Thymus (tissue), 11 donors: ENCODE data around the gene PLPPR1. TPM values are rescaled to one million over a fixed set of nuclear protein-coding genes. Genes with fewer than 3 reads are reported as not detected.

Experiments
- DNase-seq, 9 donors: peaks; one replicate each; pipeline ENCODE4 v3.0.0-alpha.2; 2013; ENCODE audit warnings: low spot score in 9 of 9, low read depth in 6 of 9, missing footprints in 1 of 9
- H3K27ac ChIP-seq, 2 donors: one replicate each; pipeline ENCODE4 v1.5.1; 2013; ENCODE audit warnings: control low read depth in 1 of 2, low read depth in 1 of 2, low read length in 1 of 2, mild to moderate bottlenecking in 1 of 2, moderate library complexity in 1 of 2
- H3K27me3 ChIP-seq, 2 donors: one replicate each; pipeline ENCODE4 v1.5.1; 2013; ENCODE audit warnings: low read length in 1 of 2; ENCODE audit not compliant: control insufficient read depth in 2 of 2, insufficient read depth in 1 of 2
- H3K36me3 ChIP-seq, 2 donors: one replicate each; pipeline ENCODE4 v1.5.1; 2013; ENCODE audit warnings: low read length in 1 of 2, mild to moderate bottlenecking in 1 of 2, moderate library complexity in 1 of 2; ENCODE audit not compliant: control insufficient read depth in 2 of 2, insufficient read depth in 2 of 2
- H3K4me1 ChIP-seq, 2 donors: one replicate each; pipeline ENCODE4 v1.5.1; 2013; ENCODE audit warnings: low read length in 2 of 2; ENCODE audit not compliant: control insufficient read depth in 2 of 2, insufficient read depth in 2 of 2
- H3K4me3 ChIP-seq, 2 donors: one replicate each; pipeline ENCODE4 v1.5.1; 2013; ENCODE audit warnings: low read length in 2 of 2, control low read depth in 1 of 2, mild to moderate bottlenecking in 1 of 2
- H3K9me3 ChIP-seq, 2 donors: one replicate each; pipeline ENCODE4 v1.5.1; 2013; ENCODE audit warnings: low read length in 1 of 2, mild to moderate bottlenecking in 1 of 2; ENCODE audit not compliant: control insufficient read depth in 2 of 2, insufficient read depth in 1 of 2
- WGBS: extraction: QIAGEN DNeasy Blood & Tissue Kit; methylation state at CpG from one replicate; pipeline ENCODE4 v1.1.7; 2013; 5-methylcytosine and 5-hydroxymethylcytosine counted together
- polyA plus RNA-seq: library from polyadenylated mRNA; stranded (reverse); fragments of 200-250 nt; gene quantifications from one replicate; pipeline ENCODE4 v1.2.3, GENCODE V29; 2013
- total RNA-seq: library from RNA; stranded (reverse); fragments of 120-200 nt; gene quantifications from one replicate; pipeline ENCODE4 v1.2.4, GENCODE V29; 2013
- donor health status: healthy.

Gene PLPPR1
- total and polyA plus RNA-seq, 2 donors, result 0.25 to 0.38 TPM

- no peaks in the 10 kb centered on the region for H3K4me1 ChIP-seq
- no peak overlapping the region for H3K27ac ChIP-seq
- H3K9me3 ChIP-seq, result no peaks in the 10 kb centered on the region
- no peak overlapping the region for H3K4me3 ChIP-seq
- DNase-seq, result no peak
- no peaks in the 10 kb centered on the region for H3K27me3 ChIP-seq
- no peaks in the 10 kb centered on the region for H3K36me3 ChIP-seq
- WGBS, result 61% methylated on average over 3 of the region's 3 CpGs
Measured at GRCh38 chr9:101158361-101158760, 129.8 kb downstream of the PLPPR1 start.

GRCh38 chr9:101162231-101162630, 133.7 kb downstream of the PLPPR1 start:
- Histone ChIP-seq H3K27me3 (no peaks in the 10 kb centered on the region), H3K27ac (no peak overlapping the region), H3K36me3 (no peaks in the 10 kb centered on the region), H3K4me3 (no peak overlapping the region), H3K9me3 (no peaks in the 10 kb centered on the region), H3K4me1 (no peaks in the 10 kb centered on the region)
- DNase-seq, result no peak
- 75% methylated on average over 1 of the region's 1 CpG for WGBS

- no peaks in the 10 kb centered on the region for H3K9me3 ChIP-seq
Measured at GRCh38 chr9:101165131-101165530, 136.6 kb downstream of the PLPPR1 start.

GRCh38 chr9:101167490-101168134, 139.1 kb downstream of the PLPPR1 start:
- 92% methylated on average over 1 of the region's 1 CpG for WGBS
- no peak overlapping the region for H3K4me3 ChIP-seq
- no peaks in the 10 kb centered on the region for H3K4me1 ChIP-seq
- H3K36me3 ChIP-seq, result no peaks in the 10 kb centered on the region
- no peak overlapping the region for H3K27ac ChIP-seq
- no peaks in the 10 kb centered on the region for H3K9me3 ChIP-seq
- DNase-seq, result no peak
- no peaks in the 10 kb centered on the region for H3K27me3 ChIP-seq

More at GRCh38 chr9:101165131-101165530, 136.6 kb downstream of the PLPPR1 start:
- WGBS, result 79% methylated on average over 1 of the region's 1 CpG
- Histone ChIP-seq H3K4me3 (no peak overlapping the region), H3K36me3 (no peaks in the 10 kb centered on the region), H3K4me1 (no peaks in the 10 kb centered on the region), H3K27me3 (no peaks in the 10 kb centered on the region), H3K27ac (no peak overlapping the region)
- DNase-seq, result no peak

- WGBS, result 98% methylated on average over 1 of the region's 1 CpG
- no peak for DNase-seq
- Histone ChIP-seq H3K4me3 (no peak overlapping the region), H3K36me3 (no peaks in the 10 kb centered on the region), H3K27ac (no peak overlapping the region), H3K27me3 (no peaks in the 10 kb centered on the region), H3K9me3 (no peaks in the 10 kb centered on the region), H3K4me1 (no peaks in the 10 kb centered on the region)
Measured at GRCh38 chr9:101172616-101173015, 144.1 kb downstream of the PLPPR1 start.

- Histone ChIP-seq H3K4me3 (no peak overlapping the region), H3K27me3 (no peaks in the 10 kb centered on the region), H3K27ac (no peak overlapping the region), H3K9me3 (no peaks in the 10 kb centered on the region), H3K36me3 (no peaks in the 10 kb centered on the region), H3K4me1 (no peaks in the 10 kb centered on the region)
- DNase-seq, result no peak
- 92% methylated on average over 1 of the region's 1 CpG for WGBS
Measured at GRCh38 chr9:101173907-101174306, 145.4 kb downstream of the PLPPR1 start.

- no peak overlapping the region for H3K27ac ChIP-seq
- no peak for DNase-seq
- no peaks in the 10 kb centered on the region for H3K27me3 ChIP-seq
- no peaks in the 10 kb centered on the region for H3K36me3 ChIP-seq
- no peaks in the 10 kb centered on the region for H3K9me3 ChIP-seq
- no peaks in the 10 kb centered on the region for H3K4me1 ChIP-seq
- 95% methylated on average over 5 of the region's 5 CpGs for WGBS
- no peak overlapping the region for H3K4me3 ChIP-seq
Measured at GRCh38 chr9:101176384-101176783, 147.9 kb downstream of the PLPPR1 start.

GRCh38 chr9:101184813-101185278, 156.3 kb downstream of the PLPPR1 start:
- Histone ChIP-seq H3K27me3 (no peaks in the 10 kb centered on the region), H3K27ac (no peak overlapping the region), H3K4me1 (no peaks in the 10 kb centered on the region), H3K9me3 (no peaks in the 10 kb centered on the region), H3K4me3 (no peak overlapping the region), H3K36me3 (no peaks in the 10 kb centered on the region)
- 79% methylated on average over 2 of the region's 2 CpGs for WGBS
- no peak for DNase-seq

GRCh38 chr9:101191723-101192122, 163.2 kb downstream of the PLPPR1 start:
- H3K9me3 ChIP-seq, result no peaks in the 10 kb centered on the region
- H3K27ac ChIP-seq, result no peak overlapping the region
- no peaks in the 10 kb centered on the region for H3K36me3 ChIP-seq
- no peaks in the 10 kb centered on the region for H3K27me3 ChIP-seq
- DNase-seq, result no peak
- H3K4me3 ChIP-seq, result no peak overlapping the region
- 91% methylated on average over 2 of the region's 2 CpGs for WGBS
- no peaks in the 10 kb centered on the region for H3K4me1 ChIP-seq
